22Rv1 (cell line): Measurements from ENCODE around the gene RBMS3.

Source experiments
- CTCF ChIP-seq: fragments of 450-650 bp; IDR thresholded peaks from 2 replicates; pipeline ENCODE4 v1.5.1; 2017; ENCODE audit warnings: mild to moderate bottlenecking
- ZFX ChIP-seq: fragments of 450-650 bp; IDR thresholded peaks from 2 replicates; pipeline ENCODE4 v1.6.1; 2017; ENCODE audit warnings: antibody characterized with exemption, borderline replicate concordance

- TF ChIP-seq CTCF (no peak), ZFX (no peak)
These were observed 365.2 kb downstream of the RBMS3 start for GRCh38 chr3:29646043-29646442.
